ENCODE measurements around the gene INTS6L.

DNA sequence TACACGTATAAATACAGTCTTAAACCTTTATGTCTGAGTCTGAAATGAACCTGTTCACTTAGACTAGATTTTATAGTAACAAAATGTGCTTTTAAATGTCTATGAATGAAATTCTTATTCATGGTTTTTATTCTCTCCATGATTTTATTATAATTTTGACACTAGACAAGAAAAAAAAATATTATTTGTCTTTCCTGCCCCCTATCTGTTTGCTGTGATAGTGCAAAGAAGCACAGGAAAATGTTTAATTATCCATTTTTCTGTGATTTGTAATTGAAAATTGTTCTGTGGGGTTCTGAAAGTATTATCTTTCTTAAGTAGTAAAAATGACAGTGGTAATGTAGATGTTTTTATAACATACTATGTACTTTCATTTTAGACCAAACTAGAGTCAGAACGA is 52.0 kb downstream of the INTS6L start:
- TF ChIP-seq, protein P1, sequence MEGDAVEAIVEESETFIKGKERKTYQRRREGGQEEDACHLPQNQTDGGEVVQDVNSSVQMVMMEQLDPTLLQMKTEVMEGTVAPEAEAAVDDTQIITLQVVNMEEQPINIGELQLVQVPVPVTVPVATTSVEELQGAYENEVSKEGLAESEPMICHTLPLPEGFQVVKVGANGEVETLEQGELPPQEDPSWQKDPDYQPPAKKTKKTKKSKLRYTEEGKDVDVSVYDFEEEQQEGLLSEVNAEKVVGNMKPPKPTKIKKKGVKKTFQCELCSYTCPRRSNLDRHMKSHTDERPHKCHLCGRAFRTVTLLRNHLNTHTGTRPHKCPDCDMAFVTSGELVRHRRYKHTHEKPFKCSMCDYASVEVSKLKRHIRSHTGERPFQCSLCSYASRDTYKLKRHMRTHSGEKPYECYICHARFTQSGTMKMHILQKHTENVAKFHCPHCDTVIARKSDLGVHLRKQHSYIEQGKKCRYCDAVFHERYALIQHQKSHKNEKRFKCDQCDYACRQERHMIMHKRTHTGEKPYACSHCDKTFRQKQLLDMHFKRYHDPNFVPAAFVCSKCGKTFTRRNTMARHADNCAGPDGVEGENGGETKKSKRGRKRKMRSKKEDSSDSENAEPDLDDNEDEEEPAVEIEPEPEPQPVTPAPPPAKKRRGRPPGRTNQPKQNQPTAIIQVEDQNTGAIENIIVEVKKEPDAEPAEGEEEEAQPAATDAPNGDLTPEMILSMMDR (IDR thresholded peaks at IDR 0.05) = peak in 1 of 3 experiments; percentile 29
- TF ChIP-seq POLR2A (IDR thresholded peaks at IDR 0.05) = no peak

Data from testis (tissue), 2 donors.